ENCODE data around the gene FBXO27. TPM values are rescaled to one million over a fixed set of nuclear protein-coding genes. Genes with fewer than 3 reads are reported as not detected.

The FBXO27 gene
- total RNA-seq, 1 experiment from 2014 or later, result 16.4 TPM

DNA sequence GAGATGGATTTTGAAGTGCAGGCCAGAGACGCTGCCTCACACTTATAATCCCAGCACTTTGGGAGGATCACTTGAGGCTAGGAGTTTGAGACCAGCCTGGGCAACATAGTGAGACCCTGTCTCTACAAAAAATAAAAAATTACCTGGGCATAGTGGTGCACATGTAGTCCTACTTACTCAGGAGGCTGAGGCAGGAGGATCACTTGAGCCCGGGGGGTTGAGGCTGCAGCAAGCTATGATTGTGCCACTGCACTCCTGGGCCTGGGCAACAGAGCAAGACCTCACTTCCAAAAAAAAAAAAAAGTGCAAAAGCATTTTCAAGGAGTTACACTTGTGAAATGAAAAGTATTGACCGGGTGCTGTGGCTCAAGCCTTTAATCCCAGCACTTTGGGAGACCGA, 29.2 kb downstream of the FBXO27 start:
- ChIA-PET RAD21 (ENCODE audit: low non-redundant PET in 1 of 2, low total read pairs in 2 of 2, uncharacterized antibody in 2 of 2, unreplicated experiment in 2 of 2) (no interaction called here), CTCF (no interaction called here), POLR2A (interaction anchor here (0.6 kb wide), 1 partner anchor 1345 kb away, joined by 3 read pairs; the partner anchor contains the start of genes C19orf47 and PLD3)
- intact Hi-C loops (cut with micrococcal nuclease), result no loop called here
- ATAC-seq, result no peak
- no peak overlapping the region for H3K4me2 ChIP-seq (ENCODE audit: low read length)
- H3K79me2 ChIP-seq (ENCODE audit: insufficient read depth, low read length), result no peaks in the 10 kb centered on the region
- TF ChIP-seq MAX (IDR thresholded peaks at IDR 0.05), result no peak
- TF ChIP-seq EGR1 (IDR thresholded peaks at IDR 0.05; ENCODE audit: low read depth), result no peak
- no peak for TF ChIP-seq YY1 (IDR thresholded peaks at IDR 0.05; ENCODE audit: extremely low read depth, insufficient replicate concordance, low read depth, low read length)
- TF ChIP-seq SP1 (IDR thresholded peaks at IDR 0.05; ENCODE audit: low read depth), result no peak
- TF ChIP-seq, protein P1, sequence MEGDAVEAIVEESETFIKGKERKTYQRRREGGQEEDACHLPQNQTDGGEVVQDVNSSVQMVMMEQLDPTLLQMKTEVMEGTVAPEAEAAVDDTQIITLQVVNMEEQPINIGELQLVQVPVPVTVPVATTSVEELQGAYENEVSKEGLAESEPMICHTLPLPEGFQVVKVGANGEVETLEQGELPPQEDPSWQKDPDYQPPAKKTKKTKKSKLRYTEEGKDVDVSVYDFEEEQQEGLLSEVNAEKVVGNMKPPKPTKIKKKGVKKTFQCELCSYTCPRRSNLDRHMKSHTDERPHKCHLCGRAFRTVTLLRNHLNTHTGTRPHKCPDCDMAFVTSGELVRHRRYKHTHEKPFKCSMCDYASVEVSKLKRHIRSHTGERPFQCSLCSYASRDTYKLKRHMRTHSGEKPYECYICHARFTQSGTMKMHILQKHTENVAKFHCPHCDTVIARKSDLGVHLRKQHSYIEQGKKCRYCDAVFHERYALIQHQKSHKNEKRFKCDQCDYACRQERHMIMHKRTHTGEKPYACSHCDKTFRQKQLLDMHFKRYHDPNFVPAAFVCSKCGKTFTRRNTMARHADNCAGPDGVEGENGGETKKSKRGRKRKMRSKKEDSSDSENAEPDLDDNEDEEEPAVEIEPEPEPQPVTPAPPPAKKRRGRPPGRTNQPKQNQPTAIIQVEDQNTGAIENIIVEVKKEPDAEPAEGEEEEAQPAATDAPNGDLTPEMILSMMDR (IDR thresholded peaks at IDR 0.05 in 2 of 3, conservative IDR thresholded peaks at IDR 0.05 in 1 of 3; ENCODE audit: borderline replicate concordance in 1 of 3, insufficient read depth in 1 of 3, low read depth in 2 of 3, low read length in 2 of 3), result no peak
- TF ChIP-seq RAD21 (IDR thresholded peaks at IDR 0.05; ENCODE audit: low read depth), result no peak
- TF ChIP-seq ZBTB33 (IDR thresholded peaks at IDR 0.05; ENCODE audit: extremely low read depth, insufficient replicate concordance, low read length), result no peak
- no peak for TF ChIP-seq POLR2AphosphoS5 (IDR thresholded peaks at IDR 0.05; ENCODE audit: low read depth, low read length)
- TF ChIP-seq FOSL1 (IDR thresholded peaks at IDR 0.05; ENCODE audit: low read depth), result no peak
- TF ChIP-seq ELF1 (IDR thresholded peaks at IDR 0.05; ENCODE audit: borderline replicate concordance, low read depth), result no peak
- no peak for TF ChIP-seq SIN3A (IDR thresholded peaks at IDR 0.05; ENCODE audit: low read depth)
- TF ChIP-seq CEBPB (IDR thresholded peaks at IDR 0.05; ENCODE audit: low read depth), result no peak
- TF ChIP-seq EZH2phosphoT487 (IDR thresholded peaks at IDR 0.05; ENCODE audit: borderline replicate concordance), result no peak
- TF ChIP-seq ZFX (IDR thresholded peaks at IDR 0.05), result no peak
- no peak for TF ChIP-seq SRF (IDR thresholded peaks at IDR 0.05; ENCODE audit: low read depth)
- no peaks in the 10 kb centered on the region for H3K27me3 ChIP-seq (ENCODE audit: insufficient read depth, low read length)
- no peak overlapping the region for H2AFZ ChIP-seq (ENCODE audit: low read depth, low read length, poor library complexity, severe bottlenecking)
- H4K20me1 ChIP-seq (ENCODE audit: insufficient read depth), result no peaks in the 10 kb centered on the region
- no peaks in the 10 kb centered on the region for H3K9me2 ChIP-seq (ENCODE audit: insufficient read depth)
- DNase-seq (ENCODE audit: low read depth, low spot score), result no peak
- no peaks in the 10 kb centered on the region for H3K4me1 ChIP-seq (ENCODE audit: control insufficient read depth in 1 of 2, insufficient read depth in 2 of 2, low read length in 2 of 2)
- H3K36me3 ChIP-seq (ENCODE audit: control insufficient read depth in 1 of 2, insufficient read depth in 2 of 2, low read length in 2 of 2), result no peaks in the 10 kb centered on the region
- no peak overlapping the region for H3K27ac ChIP-seq (ENCODE audit: low read depth, low read length)
- H3K4me3 ChIP-seq (replicated peaks in 1 of 2; ENCODE audit: low read depth in 1 of 2, low read length in 2 of 2), result no peak overlapping the region
- H3K9me3 ChIP-seq (ENCODE audit: control insufficient read depth in 1 of 2, insufficient read depth in 1 of 2, low read depth in 1 of 2, low read length in 2 of 2), result no peaks in the 10 kb centered on the region
- no peak overlapping the region for H3K9ac ChIP-seq (ENCODE audit: low read length)
- no TSS peak for BruUV-seq (replicated peaks)
